ENCODE data around the gene DCTPP1. TPM values are rescaled to one million over a fixed set of nuclear protein-coding genes. Genes with fewer than 3 reads are reported as not detected.

DCTPP1 gene
- total RNA-seq, 1 donor from 2014 or later: 24.5 TPM

DNA sequence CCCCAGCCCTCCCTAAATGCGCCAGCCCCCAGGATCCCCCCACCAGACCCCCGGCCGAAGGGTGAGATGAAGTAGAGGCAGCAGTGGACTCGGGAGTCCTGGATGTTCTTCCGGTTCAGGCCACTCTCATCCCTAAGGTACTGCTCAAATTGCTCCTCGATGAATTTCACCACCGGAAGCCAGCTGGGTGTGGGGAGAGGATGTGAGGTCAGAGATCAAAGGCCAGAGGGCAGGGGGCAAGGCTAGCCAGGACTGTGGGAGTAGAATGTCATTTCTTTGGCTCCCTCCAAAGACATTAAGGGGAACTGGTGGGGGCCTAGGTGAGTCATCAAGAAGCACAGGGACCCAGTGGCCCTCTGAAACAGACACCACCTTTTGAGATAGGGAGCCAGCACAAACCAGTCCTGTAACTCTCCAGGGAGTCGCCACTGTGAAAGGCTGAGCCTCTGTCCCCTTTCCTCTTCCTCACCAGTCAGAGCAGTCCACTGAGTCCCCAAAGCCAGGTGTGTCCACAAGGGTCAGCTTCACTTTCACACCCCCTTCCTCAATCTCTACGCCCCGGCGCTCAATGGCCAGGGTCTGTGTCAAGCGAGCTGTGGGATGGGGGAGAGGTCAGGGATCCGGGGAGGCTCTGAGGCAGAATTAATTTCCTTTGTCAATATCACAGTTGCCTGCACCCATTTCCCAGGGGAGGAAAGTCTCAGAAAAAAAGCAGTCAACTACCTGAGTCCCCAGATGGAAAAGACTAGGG is 48.4 kb downstream of the DCTPP1 start:
- no peak for DNase-seq (ENCODE audit: low read depth)

- DNase-seq (ENCODE audit: low read depth): no peak
Measured at GRCh38 chr16:30380803-30381208, 49.0 kb downstream of the DCTPP1 start.

DNA sequence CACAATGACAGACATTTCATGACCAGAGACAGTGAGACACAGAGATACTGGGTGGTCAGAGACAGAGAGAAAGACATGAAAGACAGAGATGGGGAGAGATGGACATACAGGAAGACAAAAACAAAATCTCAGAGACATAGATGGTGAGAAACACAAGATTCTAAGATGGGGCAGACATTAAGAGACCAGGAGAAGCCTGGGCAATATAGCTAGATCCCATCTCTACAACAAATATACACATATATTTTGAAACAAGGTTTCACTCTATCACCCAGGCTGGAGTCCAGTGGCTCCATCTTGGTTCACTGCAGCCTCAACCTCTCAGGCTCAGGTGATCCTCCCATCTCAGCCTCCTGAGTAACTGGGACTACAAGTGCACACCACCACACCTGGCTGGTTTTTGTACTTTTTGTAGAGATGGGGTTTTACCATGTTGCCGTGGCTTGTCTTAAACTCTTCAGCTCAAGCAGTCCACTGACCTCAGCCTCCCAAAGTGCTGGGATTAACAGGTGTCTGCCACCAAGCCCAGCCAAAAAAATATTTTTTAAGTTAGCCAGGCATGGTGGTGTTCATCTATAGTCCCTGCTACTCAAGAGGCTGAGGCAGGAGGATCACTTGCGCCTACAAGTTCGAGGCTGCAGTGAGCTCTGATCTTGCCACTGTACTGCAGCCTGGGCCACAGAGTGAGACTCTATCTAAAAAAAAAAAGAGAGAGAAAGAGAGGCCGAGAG is 49.6 kb downstream of the DCTPP1 start:
- DNase-seq (ENCODE audit: low read depth): no peak

- DNase-seq (ENCODE audit: low read depth): no peak
Measured at GRCh38 chr16:30379158-30379783, 50.6 kb downstream of the DCTPP1 start.

- peak; percentile 85 for DNase-seq (ENCODE audit: low read depth)
Measured at GRCh38 chr16:30378236-30379157, 51.3 kb downstream of the DCTPP1 start.

GRCh38 chr16:30377812-30378235 is 52.0 kb downstream of the DCTPP1 start:
- peak; percentile 70 for DNase-seq (ENCODE audit: low read depth)

- peak; percentile 36 for DNase-seq (ENCODE audit: low read depth)
Measured at GRCh38 chr16:30377050-30377811, 52.6 kb downstream of the DCTPP1 start.

GRCh38 chr16:30376461-30376902 is 53.3 kb downstream of the DCTPP1 start:
- DNase-seq (ENCODE audit: low read depth): no peak

- DNase-seq (ENCODE audit: low read depth): no peak
Measured at GRCh38 chr16:30375864-30376263, 54.0 kb downstream of the DCTPP1 start.

GRCh38 chr16:30374538-30374937 is 55.3 kb downstream of the DCTPP1 start, which contains the start of gene MYL11:
TSS of gene MYL11 (plus strand) at chr16:30374802. CDS start at chr16:30374858, 56 bp downstream.
- no peak for DNase-seq (ENCODE audit: low read depth)

Other genes starting within 250 kb of the DCTPP1 start
- gene CORO1A, start 246.4 kb downstream of the DCTPP1 start, total RNA-seq: 0.85 and 8.3 TPM in 2 replicates
- gene BOLA2B, start 236.4 kb downstream of the DCTPP1 start, total RNA-seq: 77.7 and 299 TPM in 2 replicates
- gene SLX1A, start 236.2 kb downstream of the DCTPP1 start, total RNA-seq: 8.1 and 24.5 TPM in 2 replicates
- 0.35 and 1.9 TPM in 2 replicates for gene SULT1A3, start 230.8 kb downstream of the DCTPP1 start, total RNA-seq
- 0.52 and 1.4 TPM in 2 replicates for gene NPIPB13, start 181.6 kb downstream of the DCTPP1 start, total RNA-seq
- gene CD2BP2, start 74.7 kb downstream of the DCTPP1 start, total RNA-seq: 36.0 and 40.6 TPM in 2 replicates
- 26.9 and 46.8 TPM in 2 replicates for gene TBC1D10B, start 59.5 kb downstream of the DCTPP1 start, total RNA-seq
- gene MYL11, start 55.2 kb downstream of the DCTPP1 start, total RNA-seq: not detected in 2 replicates
- gene SEPTIN1, start 47.5 kb downstream of the DCTPP1 start, total RNA-seq: 0.25 TPM in 1 of 2 replicates, not detected in the other
- gene ZNF48, start 34.6 kb downstream of the DCTPP1 start, total RNA-seq: 12.7 and 13.8 TPM in 2 replicates
- gene ZNF771, start 22.4 kb downstream of the DCTPP1 start, total RNA-seq: 9.0 and 10.1 TPM in 2 replicates
- gene SEPHS2, start 15.8 kb upstream of the DCTPP1 start, total RNA-seq: 9.2 and 19.0 TPM in 2 replicates
- gene ITGAL, start 42.7 kb upstream of the DCTPP1 start, total RNA-seq: not detected in 2 replicates
- 22.4 and 24.0 TPM in 2 replicates for gene ZNF768, start 96.5 kb upstream of the DCTPP1 start, total RNA-seq
- gene ZNF747, start 104.8 kb upstream of the DCTPP1 start, total RNA-seq: 7.5 and 11.7 TPM in 2 replicates
- 2.6 and 6.9 TPM in 2 replicates for gene ZNF764, start 128.3 kb upstream of the DCTPP1 start, total RNA-seq
- gene ZNF688, start 141.7 kb upstream of the DCTPP1 start, total RNA-seq: 5.3 and 7.1 TPM in 2 replicates
- gene ZNF785, start 155.7 kb upstream of the DCTPP1 start, total RNA-seq: 3.5 and 9.1 TPM in 2 replicates
- 4.0 and 4.5 TPM in 2 replicates for gene ZNF689, start 180.4 kb upstream of the DCTPP1 start, total RNA-seq
- 6.3 and 10.0 TPM in 2 replicates for gene PRR14, start 220.9 kb upstream of the DCTPP1 start, total RNA-seq
- gene FBRS, start 228.4 kb upstream of the DCTPP1 start, total RNA-seq: 7.5 and 20.6 TPM in 2 replicates